ENCODE results near the gene CTDSPL.

Gene CTDSPL

DNA sequence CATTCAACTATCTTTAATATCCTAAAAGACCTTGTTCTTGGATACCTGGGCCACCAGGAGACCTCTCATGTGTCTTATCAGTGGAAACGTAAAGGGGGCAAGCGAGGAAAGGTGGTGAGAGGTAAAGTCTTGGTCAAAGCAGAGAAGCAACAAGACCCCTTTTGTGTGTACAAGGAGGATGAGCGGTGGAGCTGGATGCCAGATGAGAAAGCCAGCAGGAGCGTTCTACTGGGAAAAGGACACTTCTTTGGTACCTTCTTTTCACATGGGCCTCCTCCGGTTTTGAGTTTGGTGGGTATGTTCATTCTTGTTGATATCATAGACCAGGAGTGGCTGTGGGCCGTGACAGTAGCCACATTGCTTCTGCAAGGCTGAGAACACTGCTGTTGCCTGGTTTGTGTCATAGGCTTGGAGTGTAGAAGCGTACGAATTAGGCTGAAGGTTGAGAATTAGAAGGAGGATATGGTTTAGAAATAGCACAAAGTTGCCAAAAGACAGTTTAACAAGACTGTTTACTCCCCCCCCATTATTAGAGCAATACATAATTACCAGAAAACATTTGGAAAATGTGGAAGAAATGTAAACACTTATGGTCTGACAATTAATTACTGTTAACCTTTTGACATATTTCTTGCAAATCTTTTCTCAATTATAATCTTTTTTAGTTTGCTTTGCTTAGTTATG lies 82.1 kb downstream of the CTDSPL start:
- no peak for DNase-seq (ENCODE audit: low spot score)

DNA sequence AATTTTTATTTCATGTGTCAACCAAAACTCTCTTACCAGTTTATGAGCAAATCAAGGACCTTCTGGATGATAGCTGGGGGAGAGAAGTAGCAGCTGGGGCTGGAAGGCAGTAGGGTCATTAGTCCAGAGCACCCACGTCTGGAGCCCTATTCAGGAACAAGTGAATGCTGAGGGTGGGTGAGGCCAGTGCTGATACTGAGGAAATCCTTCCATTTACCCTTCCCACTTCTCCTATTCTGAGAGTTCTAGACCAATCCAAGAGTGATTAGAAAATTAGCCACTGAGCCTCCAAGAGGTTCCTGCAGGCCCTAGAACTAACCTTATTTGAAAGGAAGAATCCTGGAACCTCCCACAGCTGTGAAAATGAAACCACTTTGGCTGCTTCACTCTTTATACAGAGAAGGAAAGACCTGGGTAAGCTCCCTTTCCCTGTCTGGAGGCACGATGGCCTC lies 82.7 kb downstream of the CTDSPL start:
- DNase-seq (ENCODE audit: low spot score) = no peak

DNA sequence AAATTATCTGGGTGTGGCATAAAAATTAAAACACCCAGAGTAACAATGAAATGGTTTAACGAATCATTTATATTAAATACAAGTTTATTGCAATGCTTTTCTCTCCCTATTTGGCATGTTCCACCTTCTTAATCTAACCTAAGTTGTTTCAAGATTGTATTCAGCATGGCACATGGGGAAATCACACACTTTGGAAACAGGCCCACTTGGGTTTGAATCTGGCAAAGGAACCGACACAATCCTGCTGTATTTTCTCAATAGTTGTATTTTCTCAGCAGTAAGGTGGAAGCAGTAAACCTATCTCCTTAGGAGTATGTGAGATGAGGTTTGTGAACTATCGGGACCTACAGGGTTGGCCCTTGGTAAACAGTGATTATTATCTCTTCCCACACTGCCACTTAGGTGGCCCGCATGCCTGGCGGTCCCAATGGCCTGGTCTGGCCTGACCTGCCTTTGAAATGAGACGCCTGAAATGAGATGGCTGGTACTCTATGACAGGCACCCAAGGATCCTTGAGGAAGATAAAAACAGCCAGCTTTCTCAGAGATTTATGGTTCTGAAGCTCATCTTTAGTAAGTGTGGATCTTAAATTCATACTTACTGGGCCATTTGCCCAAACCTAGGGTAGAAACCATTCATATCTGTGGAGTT lies 83.6 kb downstream of the CTDSPL start:
- DNase-seq (ENCODE audit: low spot score) = no peak

DNA sequence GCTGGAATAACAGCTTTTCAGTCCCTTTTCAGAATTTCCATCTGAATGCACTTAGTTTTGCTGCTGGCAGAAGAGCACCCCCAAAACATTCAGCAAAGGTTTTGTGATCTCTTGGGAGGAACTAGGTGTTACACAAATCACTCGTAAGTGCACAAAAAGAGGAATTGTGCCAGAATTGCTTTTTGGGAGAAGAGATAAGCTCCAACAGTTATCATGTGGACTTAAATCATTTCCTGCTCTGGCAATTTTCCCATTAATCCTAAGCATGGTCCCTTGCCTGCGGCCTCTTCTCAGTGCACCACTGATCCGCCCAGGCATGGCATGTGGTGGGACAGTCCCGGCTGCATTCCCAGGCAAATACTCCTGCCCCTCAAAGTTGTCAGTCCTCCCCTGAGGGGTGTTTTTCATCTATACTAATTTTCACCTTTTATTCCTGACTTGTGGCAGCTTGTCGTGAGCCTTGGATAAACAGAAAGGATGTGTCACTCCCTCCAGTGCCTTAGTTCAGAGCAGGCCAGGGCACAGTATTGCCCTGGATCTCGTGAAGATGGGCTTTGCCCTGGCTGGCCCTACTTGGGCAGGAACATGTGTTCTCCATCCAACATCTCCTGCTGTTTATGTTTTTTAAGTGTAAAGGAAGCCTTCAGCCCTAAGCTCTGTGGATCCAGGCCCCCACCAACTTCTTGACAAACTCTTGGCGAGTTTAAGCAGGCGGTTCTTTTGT lies 84.3 kb downstream of the CTDSPL start:
- DNase-seq (ENCODE audit: low spot score) = no peak

DNA sequence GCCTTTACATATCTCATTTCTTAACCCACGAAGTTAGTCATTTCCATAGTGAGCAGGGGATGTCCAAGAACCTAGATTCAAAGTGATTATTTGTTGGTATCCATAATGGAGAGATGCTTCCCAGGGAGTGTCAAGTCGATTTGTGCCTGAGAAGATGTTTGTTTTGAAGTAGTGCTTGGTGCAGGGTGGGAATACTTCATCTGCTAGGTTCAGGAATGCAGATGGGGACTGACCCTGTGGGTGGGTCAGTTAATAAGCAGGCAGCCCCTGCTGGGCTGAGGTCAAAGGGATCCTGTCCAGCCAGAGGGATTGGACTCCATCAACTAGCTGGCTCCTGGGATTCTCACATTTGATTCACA lies 84.8 kb downstream of the CTDSPL start:
- no peak for DNase-seq (ENCODE audit: low spot score)

DNA sequence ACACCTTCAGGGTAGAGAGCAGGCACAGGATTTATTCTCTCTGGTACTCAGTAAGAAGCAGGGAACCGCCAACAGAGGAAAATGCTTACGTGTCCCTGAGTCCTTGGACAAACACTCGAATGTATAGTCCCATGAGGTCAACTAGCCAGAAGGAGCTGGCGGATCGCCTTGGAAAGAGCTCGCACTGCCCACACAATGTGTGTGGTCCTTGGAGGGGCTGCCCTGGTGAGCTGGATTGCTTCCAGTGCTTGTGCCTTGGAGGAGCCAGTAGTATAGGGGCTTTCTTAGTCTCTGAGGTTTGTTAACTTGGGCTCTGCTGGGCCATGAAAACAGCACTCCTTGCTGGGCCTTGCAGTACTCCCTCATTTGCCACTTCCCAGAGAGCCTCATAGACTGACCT lies 88.2 kb downstream of the CTDSPL start:
- DNase-seq (ENCODE audit: low spot score) = no peak

DNA sequence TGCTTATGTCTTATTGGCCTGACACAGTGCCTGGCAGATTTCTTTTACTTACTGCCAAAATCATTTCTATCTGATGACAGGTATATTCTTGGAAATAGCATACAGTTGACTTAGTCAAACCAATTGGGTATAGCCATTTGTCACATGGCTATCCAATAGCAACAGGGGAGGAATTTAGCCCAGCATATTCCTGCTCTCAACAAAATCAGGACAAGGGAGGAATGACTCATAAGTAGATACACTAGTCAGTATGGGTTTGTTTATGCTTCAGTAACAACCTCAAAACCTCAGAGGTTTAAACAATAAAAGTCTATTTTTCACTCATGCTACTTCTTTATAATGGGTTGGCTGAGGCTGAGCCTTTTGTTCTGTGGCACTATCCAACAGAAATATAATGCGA lies 90.9 kb downstream of the CTDSPL start:
- DNase-seq (ENCODE audit: low spot score) = no peak

DNA sequence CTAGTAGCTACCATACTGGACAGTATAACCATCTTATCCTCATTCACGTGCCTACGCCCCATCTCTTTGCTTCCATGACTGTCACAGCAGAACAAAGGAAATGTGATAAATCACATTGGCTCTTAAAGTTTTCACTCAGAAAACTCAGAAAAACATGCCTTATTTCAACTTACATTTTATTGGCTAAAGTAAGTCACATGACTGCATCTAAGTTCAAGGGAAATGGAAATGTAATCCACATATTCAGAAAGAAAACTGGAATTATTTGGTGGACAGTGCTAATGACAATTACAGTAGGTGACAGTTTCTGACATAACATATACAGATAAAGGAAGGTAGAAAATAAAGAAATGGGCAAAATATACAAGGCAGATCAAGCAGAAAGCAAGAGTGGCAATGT lies 91.5 kb downstream of the CTDSPL start:
- no peak for DNase-seq (ENCODE audit: low spot score)

DNA sequence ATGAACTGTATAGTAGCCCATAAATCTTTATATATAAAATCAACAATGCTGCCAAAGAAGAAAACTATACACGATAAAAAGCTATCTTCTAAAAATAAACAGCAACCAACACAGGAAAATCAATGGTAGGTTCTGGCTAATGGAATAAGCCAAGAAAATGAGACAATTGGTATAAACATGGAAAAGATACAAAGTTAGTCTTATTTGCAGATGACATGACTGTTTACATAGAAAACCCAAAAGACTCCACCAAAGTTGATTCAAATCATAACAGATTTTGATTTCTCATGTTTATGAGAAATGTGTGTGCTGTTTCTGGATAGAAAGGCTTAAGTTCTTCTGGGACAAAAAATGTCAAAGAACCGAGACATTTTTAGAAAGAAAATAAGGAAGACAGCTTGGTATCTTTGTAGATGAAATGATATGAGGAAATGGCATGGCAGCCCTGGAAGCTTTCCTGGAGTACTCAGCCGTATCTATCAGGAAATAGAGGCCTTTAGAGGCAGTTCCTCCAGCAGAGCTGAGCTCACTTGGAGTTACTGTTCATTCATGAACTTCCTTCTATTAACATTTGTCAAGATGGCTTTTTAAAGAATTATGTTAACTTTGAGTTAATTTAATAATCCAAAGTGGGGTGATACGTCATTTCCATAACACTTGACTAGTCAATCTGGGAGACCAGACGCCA lies 92.2 kb downstream of the CTDSPL start:
- DNase-seq (ENCODE audit: low spot score) = no peak

DNA sequence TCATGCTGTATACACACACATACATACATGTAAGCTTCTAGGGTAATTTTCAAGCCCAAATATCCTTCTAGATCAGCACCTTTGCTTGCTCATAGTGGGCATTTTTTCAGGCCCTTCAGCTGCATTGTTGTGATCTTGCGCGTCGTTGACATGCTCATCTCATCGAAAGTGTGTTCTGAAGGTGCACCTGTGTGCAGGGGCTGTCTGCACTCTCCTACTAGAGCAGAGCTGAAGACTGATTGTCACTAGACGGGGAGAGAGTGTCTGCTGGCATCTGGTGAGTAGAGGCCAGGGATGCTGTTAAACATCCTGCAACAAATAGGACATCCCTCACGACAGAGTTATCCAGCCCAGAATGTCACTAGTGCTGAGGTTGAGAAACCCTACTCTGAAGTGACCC lies 93.2 kb downstream of the CTDSPL start:
- no peak for DNase-seq (ENCODE audit: low spot score)

DNA sequence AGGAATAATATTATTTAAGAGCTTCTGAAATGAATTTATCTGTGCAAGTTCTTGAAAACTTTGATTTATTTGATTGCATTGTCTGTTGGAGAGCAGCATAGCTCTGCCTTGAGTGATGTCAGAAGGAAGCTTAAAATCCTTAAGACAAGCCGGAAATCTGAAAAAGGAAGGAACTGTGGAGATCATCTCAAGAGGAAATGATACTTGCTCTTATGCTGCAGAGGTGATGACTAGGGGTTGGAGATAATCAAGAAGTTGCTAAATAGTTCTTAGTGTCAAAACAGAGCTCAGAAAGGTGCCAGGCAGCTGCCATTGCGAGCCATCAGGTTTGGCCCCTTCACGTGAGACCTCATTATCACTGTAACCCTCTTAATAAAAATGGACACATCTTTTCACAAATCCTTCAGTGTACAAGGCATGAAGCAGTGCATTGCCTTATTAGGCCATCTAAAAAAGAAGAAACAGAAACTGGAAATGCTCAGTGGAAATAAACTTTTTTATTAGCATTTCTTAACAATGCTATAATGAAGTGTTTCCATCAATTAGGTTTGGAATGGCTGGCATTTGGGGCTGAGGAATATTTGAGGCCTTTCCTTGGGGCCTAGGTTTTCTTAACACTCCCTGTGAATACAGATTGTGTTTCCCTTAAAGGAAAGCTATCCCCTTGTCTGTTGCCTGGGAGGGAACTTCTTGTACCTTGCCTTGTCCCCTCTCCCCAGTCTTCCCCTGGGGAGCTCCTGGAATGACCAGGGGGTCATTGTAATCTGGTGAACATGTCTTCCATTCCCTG lies 94.4 kb downstream of the CTDSPL start:
- DNase-seq (ENCODE audit: low spot score) = no peak

DNA sequence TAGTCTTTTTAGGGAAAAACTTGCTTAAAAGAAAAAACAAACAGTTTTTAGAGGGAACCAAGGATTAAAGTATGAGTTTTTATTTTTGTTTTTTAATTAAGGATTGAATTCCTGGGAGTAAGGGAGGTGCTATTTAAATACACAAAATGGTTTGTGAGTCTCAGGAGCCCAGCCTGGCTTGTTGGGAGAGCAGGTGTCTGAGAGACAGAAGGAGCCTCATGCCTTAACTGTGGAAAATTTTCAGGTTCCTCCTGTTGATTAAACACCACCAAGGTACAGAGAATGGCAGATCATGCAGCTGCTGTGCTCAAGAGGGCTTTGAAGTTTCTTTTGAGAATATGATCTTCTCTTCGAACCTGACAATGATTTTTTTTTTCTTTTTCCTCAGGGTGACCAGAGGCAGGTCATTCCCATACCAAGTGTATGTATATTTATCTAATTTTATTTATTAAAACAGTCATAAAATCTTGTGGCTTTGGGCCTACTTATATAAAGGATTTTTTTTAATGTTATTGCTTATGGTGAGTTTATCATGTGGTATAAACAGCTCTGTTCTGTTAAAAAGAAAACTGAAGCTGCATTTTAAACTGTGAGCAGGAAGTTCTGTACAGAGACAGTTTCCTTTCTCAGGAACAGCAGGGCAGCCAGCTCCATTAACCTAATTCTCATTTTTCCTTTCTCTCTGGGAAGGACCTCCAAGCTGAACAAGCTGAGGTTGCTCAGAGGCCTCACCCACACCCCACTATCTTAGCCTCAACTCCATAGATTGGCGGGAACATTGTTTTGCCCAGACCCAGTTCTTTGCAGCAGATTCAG lies 95.3 kb downstream of the CTDSPL start:
- no peak for DNase-seq (ENCODE audit: low spot score)

DNA sequence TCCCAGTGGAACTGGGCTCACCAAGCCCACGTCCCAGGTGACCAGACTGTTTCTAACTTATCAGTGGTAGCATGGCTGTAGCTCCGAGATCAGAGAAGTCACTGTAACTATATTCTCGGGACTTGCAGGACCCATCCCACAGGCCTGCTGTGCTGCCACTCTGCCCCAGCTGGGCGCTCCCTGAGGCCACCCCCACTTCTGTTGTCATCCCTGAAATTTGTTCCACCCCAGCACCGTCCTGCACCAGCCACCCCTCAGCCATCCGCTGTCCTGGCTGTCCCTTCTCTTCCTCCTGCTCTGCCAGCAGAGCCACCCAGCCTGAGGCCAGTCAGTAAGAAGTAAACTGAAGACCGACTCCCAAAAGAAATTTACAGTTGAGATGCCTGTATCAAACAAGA lies 95.9 kb downstream of the CTDSPL start:
- no peak for DNase-seq (ENCODE audit: low spot score)

DNA sequence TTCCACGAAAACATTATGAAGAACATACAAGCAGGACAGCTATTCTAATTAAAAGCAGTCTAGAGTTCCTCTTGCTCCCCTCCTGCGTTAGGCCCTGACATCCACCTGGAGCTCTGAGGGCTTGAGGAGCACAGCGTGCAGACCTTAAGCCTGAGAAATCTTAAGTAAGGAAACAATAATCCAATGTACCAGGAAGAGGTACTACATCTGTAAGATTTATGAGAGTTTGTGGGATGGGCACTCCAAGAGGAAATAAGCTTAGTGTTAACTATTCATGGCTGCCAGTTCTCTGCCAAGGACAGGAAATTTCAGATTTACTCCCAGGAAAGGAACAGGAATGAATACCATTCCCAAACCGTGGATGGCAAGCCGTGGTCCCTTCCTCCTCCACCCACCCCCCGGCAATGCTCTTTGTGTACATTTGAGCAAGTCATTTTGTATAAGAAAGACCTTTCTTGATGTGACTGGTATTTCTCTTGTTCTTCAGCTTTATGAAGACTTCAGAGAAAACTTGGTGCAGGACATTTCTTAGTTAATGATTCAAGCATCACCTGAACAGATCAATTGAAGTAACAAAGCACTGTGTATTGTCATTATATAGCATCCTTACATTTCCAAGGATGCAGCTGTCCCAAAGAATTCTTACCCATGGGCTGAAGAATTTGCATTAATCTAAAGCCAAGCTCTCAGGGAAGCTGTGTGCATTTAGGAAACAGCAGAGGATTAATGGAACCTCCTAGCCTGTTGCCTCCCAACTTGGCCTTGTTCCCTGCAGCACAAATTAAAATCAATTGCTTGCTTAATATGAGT lies 100.1 kb downstream of the CTDSPL start:
- no peak for DNase-seq (ENCODE audit: low spot score)

DNA sequence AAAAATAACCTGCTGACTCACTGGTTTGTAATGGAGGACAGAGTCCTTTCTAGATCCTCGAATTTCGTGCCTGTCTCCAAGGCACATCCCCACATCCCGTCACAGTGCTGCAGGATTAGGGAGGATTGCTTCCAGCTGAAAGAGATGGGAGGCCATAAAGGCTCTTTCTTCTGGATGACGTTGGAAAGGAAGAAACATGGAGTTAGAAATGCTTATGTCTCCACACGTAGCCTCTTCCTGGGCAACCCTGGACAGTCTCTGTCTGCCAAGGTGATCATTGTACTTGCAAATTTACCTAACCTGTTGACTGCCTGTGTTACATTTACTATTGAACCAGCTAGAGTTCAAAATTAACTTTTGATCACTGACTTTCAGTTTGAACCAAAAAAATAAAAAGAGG lies 101.3 kb downstream of the CTDSPL start:
- no peak for DNase-seq (ENCODE audit: low spot score)

DNA sequence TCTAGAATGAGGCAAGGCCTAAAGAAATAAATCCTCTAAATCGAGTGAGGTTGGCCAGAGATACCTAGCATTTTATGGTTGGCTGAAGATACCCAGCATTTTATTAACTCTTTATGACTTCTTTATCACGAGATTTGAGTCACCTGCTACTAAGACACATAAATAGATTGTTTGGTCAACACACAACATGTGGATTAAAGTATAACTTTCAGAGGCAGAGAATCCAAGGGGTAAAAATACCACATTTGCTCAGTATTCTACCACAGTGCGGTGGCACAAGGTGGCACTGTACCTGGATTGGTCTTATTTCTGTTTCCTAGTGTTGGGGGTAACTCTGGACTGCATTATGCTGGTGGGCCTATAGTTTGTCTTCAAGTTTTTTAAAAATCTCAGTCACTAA lies 102.0 kb downstream of the CTDSPL start:
- DNase-seq (ENCODE audit: low spot score) = no peak

DNA sequence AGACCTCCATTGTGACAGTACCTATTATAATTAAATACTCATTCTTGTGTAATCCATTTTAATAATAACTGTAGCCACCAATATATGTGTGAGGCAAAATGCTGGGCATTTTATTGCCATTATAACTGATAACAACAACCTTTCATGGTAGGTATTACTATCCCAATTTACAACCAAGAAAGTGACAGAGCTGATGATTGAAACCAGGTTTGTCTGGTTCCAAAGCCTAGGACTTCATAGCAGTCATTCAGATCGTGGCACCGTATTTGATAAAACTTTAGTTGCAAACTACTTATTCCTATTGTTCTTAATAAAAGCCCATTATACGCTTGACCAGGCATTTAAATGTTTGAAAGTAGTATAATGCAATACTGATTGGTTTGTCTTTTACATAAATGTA lies 102.5 kb downstream of the CTDSPL start:
- DNase-seq (ENCODE audit: low spot score) = no peak

DNA sequence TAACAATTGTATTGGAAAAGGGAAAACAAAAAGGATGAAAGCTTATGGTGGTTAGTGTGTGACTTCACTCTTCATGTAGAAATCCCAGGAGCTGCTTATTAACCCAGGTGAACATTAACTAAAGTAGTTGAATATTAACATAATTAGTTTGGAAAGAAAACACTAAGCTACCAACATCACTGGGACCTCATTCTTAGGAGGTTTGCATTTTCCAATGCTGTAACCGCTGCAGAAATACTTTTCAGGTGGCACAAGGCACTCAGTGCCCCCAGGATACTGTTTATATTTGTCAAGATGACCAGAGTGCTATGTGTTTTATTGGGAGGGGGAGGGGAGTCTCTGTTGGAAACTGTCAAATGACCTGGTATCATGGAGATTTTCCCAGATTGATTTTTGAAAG lies 103.0 kb downstream of the CTDSPL start:
- DNase-seq (ENCODE audit: low spot score) = no peak

DNA sequence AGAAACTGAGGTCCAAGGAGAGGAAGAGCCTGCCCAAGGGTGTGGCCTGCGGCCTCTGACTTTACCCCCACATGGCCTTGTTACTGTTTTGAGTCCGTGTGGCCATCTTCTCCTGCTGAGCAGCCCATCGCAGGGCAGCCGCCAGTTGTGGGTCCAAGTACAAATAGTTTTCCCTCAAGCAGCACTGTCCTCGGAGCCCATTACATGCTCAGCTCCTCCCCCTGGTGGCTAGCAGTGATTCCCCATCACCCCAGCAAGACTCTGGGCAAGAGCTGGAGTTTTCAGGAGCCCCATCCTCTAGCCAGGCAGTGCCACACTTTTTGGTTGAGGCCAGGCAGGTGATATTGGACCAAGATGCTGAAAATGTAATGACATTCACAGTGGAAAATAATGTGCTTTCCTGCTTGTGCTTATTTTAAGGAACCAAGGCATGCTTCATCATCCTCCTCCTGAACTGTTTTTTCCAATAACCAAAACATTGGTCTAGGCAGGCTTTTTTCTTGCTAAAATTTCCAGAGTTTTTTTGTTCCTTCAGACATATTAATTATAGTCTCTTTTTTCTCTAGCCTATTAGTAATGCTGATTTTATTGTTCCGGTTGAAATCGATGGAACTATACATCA lies 105.7 kb downstream of the CTDSPL start:
- DNase-seq (ENCODE audit: low spot score) = peak; percentile 50

DNA sequence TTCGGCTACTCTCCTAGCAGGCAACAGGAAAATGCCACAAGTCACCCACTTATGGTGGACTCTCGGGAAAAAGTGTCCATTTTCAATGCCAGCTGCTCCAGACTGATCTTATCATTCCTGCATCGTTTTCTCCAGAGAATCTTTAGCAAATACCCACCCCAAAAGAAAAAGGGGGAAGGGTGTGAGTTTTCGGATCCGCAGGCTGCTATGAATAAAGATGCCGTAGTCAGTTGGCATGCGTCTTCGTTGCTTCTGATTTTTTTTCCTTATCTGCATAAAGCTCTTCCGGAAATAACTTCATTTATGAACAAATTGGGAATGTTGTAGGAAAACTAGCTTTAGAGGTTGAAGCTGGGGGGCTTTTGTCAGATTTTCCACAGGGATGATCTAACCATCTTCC lies 106.5 kb downstream of the CTDSPL start:
- DNase-seq (ENCODE audit: low spot score) = no peak

Data from kidney capillary endothelial cell (primary cell).